HCEC 1CT (cell line): Measurements from ENCODE around the gene MTG2.

ENCODE experiments used
- DNase-seq: peaks from one replicate; pipeline ENCODE4 v3.0.0-alpha.2; 2017

MTG2 gene

DNA sequence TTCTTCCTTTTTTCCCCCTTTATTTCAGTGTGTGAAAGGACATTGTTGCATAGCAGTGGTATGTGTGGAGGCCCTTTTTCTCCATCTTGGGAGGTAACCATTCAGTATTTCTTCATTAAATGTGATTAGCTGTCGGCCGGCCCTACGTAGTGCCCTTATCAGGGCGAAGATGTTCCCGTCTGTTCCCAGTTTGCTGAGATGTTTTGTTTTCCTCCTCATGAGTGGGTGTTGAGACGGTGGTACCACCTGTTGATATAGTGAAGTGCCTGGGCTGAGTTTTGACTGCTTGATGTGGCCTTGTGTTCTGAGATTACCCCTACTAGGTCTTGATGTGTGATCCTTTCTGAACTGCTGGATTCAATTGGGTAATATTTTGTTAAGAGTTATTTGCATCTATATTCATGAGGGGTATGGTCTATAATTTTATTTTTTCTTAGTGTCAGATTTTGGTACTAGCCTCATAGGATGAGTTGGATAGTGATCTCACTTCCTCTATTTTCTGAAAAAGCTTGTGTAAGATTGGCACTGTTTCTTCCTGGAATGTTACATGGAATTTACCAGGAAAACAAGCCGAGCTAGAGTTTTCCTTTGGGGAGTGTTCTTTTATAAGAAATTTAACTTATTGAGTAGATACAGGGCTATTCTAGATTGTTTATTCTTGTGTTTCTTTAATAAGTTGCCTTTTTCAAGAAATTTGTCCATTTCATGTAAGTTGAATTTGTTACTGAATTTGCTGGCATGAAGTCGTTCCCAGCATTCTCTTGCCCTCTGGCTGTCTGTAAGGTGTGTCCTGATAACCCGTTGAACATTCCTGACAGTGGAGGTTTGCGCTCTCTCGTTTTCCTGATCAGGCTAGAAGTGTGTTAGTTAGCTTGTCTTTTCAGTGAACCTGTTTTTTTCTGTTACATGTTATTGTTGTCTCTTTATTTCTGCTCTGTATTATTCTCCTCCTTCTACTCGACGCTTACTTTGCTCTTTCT lies 4.3 kb downstream of the MTG2 start:
- DNase-seq = peak; percentile 7

GRCh38 chr20:62190639-62191411 lies 8.0 kb downstream of the MTG2 start:
- no peak for DNase-seq

DNA sequence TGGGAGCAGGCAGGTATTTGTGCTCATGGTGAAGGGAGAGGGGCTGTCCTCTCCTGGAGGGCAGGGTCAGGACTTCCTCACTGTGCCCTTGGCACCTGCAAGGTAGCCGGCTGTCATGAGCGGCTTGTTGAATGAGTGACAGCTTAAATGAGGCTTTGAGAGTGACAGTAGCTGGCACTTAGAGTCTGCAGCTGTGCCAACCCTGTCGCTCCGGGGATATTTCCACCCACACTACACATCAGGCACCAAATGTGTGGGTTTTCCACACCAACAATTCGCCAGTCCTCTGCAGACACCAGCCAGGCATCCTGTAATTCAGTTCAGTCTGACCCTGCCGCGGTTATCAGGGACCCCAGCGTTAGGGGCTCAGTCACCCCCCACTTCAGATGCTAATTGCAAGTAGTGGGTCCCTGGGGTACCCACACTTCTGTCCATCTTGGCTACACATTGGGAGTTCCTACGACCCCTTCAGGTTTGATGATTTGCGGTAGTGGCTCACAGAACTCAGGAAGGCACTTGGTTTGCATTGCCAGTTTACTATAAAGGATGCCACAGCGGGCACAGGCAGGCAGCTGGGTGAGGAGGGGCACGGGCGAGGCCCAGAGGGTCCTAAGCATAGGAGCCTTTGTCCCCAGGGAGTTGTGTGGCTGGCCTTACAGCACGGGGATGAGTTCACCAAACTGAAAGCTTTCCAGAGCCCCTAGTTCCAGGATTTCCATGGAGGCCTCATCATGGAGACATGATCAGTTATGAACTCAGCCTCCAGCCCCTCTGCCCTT lies 9.1 kb downstream of the MTG2 start:
- no peak for DNase-seq

GRCh38 chr20:62192635-62193034 lies 9.8 kb downstream of the MTG2 start:
- no peak for DNase-seq

GRCh38 chr20:62193079-62194025 lies 10.5 kb downstream of the MTG2 start:
- DNase-seq = no peak

GRCh38 chr20:62195075-62195405 lies 12.2 kb downstream of the MTG2 start:
- no peak for DNase-seq

GRCh38 chr20:62195736-62196135 lies 12.9 kb downstream of the MTG2 start:
- no peak for DNase-seq

DNA sequence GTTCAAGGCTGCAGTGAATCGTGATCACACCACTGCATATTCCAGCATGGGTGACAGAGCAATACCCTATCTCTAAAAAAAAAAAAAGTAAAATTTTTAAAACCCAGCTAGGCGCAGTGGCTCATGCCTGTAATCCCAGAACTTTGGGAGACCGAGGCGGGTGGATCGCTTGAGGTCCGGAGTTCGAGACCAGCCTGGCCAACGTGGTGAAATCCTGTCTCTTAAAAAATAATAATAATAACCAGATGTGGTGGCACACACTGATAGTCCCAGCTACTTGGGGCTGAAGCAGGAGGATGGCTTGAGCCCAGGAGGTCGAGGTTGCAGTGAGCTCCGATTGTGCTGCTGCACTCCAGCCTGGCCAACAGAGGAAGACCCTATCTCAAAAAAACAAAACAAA lies 13.5 kb downstream of the MTG2 start:
- no peak for DNase-seq

- no peak for DNase-seq
Measured at GRCh38 chr20:62197311-62197710, 14.5 kb downstream of the MTG2 start.

- no peak for DNase-seq
Measured at GRCh38 chr20:62197801-62198200, 15.0 kb downstream of the MTG2 start.

GRCh38 chr20:62198496-62198895 lies 15.7 kb downstream of the MTG2 start:
- DNase-seq = no peak

DNA sequence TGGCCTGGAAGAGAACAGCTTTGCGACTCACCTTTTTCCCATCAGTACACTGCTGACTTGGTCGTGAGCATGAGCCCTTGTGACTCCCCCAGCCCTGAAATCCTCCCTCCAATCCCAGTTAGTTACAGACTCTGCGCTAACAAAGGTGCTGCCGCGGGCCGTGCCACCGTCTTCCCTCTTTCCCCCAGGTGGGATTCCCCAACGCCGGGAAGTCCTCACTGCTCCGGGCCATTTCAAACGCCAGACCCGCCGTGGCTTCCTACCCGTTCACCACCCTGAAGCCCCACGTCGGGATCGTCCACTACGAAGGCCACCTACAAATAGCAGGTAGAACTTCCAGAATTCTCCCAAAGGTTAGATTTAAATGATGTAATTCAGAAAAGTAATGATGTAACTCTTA lies 16.1 kb downstream of the MTG2 start:
- DNase-seq = no peak

GRCh38 chr20:62200491-62201172 lies 17.8 kb downstream of the MTG2 start:
- no peak for DNase-seq

- DNase-seq = no peak
Measured at GRCh38 chr20:62201173-62202082, 18.6 kb downstream of the MTG2 start.

DNA sequence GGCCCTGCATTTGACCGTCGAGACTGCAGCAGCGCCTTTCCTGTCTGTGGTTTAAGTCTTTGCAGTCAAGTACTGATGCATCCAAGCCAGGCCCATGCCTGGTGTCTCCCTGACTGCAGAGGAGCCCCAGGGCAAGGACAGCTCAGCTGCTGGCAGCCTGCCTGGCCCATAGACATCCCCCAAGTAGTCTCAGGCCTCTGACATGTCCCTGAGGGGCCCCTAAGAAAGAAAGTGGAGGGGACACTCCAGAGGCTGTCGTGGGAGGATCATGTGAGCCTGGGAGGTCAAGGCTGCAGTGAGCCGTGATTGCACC lies 19.2 kb downstream of the MTG2 start:
- no peak for DNase-seq

DNA sequence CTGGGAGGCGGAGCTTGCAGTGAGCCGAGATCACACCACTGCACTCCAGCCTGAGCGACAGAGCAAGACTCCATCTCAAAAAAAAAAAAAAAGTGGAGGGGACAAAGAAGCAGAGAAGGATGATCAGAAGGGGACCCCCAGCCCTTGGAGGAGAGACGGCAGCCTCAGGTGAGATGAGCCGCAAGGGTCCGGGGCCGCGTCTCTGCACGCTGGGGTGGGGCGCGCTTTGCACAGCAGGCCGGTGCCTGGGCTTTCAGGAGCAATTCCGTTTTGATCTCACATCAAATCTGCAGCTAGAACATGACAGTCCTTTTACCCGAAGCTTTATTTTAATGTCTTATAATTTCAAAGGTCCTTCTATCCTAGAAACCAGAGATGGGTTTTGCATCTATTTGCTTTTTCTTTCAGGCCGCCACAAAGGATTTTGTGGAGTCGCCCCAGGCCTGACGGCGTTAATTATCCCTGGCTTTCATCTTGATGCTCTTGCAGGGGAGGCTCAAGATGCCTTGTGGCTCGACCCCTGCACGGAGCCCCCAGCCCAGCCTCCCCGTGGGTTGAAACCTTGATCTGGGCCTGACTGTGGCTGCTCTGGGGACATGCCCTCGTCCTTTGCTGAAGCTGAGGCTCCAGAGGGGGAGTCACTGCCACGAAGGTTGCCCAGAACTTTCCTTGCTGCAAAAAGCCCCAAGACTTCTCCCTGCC lies 20.0 kb downstream of the MTG2 start:
- DNase-seq = no peak

- no peak for DNase-seq
Measured at GRCh38 chr20:62203378-62204030, 20.7 kb downstream of the MTG2 start.

DNA sequence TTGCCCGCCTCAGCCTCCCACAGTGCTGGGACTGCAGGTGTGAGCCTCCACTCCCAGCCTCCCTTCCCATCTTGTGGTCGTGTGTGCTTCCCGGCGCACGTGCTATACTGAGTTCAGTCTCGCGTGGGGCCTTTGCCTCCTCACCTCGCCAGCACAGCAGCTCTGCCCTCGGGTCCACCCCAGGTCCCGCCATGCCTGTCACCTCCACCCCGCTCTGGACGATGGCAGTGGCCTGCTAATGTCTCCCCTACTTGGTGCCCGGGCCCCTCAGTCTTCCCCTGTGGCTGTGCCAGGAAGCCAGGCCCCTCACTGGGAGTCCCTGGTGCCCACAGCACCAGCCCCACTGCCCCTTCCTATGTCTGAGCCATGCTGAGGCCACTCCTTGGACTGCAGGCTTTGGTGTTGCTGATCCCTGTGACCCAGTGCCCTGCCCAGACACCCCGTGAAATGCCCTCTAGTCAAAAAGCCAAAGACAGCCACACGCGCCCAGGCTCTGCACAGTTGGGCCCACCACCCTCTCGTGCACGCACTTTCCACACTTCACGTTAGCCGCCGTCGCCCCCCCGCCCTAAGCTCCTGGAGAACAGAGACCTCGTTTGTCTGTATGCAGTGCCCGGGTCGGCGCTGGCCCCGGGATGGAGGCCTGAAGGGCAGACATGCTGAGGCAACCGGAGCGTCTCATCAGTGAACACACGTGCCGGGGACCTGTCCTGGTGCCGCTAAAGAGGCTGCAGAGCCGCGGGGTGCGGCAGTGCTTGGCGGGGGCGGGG lies 23.0 kb downstream of the MTG2 start:
- DNase-seq = no peak

DNA sequence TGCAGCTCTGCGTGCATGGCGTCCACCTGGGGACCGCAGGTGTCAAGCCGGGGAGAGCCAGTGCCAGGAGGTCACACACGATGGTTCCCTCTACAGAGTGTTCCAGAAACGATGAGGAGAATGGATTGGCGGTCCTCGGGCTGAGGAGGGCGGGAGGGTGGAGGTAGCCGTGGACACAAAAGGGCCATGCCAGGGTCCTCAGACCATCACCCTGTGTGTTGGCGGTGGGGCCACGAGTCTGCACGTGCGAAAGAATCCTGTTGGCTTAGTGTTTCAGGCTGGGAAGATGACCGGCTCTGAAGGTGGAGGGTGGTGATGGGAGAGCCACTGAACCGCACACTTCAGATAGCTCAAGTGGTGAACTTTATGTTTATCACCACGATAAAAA lies 23.6 kb downstream of the MTG2 start:
- no peak for DNase-seq
